Epidermal melanocyte (primary cell): ENCODE results near the gene DXO.

Source experiments
- DNase-seq: peaks from one replicate; pipeline ENCODE4 v3.0.0; 2011; ENCODE audit warnings: low spot score; ENCODE audit not compliant: insufficient read length

DXO gene

GRCh38 chr6:31930962-31931361 is 41.0 kb downstream of the DXO start:
- DNase-seq, result no peak

GRCh38 chr6:31928672-31928939 is 43.3 kb downstream of the DXO start:
- DNase-seq, result no peak

GRCh38 chr6:31927863-31928671 is 43.9 kb downstream of the DXO start:
- no peak for DNase-seq

- no peak for DNase-seq
Measured at GRCh38 chr6:31927242-31927862, 44.6 kb downstream of the DXO start, which contains the start of gene C2. C2 (plus strand) TSS chr6:31927717; CDS start chr6:31927753, 36 bp downstream.

- no peak for DNase-seq
Measured at GRCh38 chr6:31922942-31923341, 49.0 kb downstream of the DXO start.

- DNase-seq, result no peak
Measured at GRCh38 chr6:31920811-31921210, 51.1 kb downstream of the DXO start.
